ENCODE results near the gene HPX. TPM values are rescaled to one million over a fixed set of nuclear protein-coding genes. Genes with fewer than 3 reads are reported as not detected.

The HPX gene
- total and polyA plus RNA-seq, 2 of the 13 experiments (the other 11 are each of a cell fraction or from before 2014, with no cell fraction given), result 9.2 to 57.4 TPM

DNA sequence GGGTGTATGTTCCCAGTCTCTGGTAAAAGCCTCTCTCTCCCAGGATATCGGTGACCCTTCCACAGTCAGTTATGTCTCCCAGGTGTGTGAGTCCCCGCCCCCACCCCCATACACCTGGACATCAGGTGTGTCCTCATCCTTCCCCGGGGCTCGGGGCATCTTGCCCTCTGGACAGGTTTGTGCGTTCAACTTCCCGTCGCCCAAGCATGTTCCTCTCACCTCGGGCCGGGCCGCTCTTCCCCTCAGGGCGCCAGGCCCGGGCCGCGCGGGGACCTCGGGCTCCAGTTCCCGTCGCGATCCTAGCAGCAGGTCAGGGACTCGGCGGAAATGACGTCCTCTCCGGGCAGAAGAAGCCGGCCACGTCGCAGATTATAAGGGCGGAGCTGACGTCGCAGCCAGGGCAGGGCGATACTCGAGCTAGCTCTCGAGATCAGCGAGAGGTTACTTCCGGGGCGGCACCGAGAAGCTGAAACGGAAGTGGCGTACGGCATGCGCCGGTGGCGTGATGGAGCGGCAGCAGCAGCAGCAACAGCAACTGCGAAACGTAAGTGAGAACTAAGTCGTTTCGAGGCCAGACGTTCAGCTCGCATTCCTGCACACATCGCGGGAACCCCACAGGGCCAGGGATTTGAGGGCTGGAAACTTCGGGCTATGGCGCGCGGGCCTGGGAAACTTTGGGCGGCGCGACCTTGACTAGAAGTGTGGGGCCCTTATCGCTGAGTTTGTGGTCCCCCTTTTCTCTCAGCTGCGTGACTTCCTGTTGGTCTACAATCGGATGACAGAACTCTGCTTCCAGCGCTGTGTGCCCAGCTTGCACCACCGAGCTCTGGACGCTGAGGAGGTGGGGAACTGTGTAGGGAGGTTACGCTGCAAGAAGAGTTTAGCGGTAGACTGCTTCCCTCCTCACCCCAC, 40.5 kb upstream of the HPX start, which contains the start of the genes ARFIP2 and TIMM10B (continued):
- TF ChIP-seq KDM6A (CRISPR knock-in tag; IDR thresholded peaks at IDR 0.05; ENCODE audit: low read depth) (no peak), ONECUT2 (CRISPR knock-in tag; IDR thresholded peaks at IDR 0.05) (no peak), NFKBIZ (CRISPR knock-in tag; IDR thresholded peaks at IDR 0.05) (0 out of 2 replicates have a peak, but pooled peaks have one; percentile 45), NBN (conservative IDR thresholded peaks at IDR 0.05) (no peak), XRCC5 (optimal IDR thresholded peaks at IDR 0.05; ENCODE audit: low read length) (peak; percentile 56), DNMT3B (CRISPR knock-in tag; conservative IDR thresholded peaks at IDR 0.05) (peak; percentile 56; the same call in 1 of the 2 replicates), DNMT1 (CRISPR knock-in tag; IDR thresholded peaks at IDR 0.05) (0 out of 2 replicates have a peak, but pooled peaks have one; percentile 33), KDM5B (CRISPR knock-in tag; IDR thresholded peaks at IDR 0.05; ENCODE audit: borderline replicate concordance) (peak; percentile 80), ATAD3A (CRISPR knock-in tag; IDR thresholded peaks at IDR 0.05) (no peak), ZBTB46 (CRISPR knock-in tag; IDR thresholded peaks at IDR 0.05; ENCODE audit: borderline replicate concordance) (no peak), ZNF749 (CRISPR knock-in tag; IDR thresholded peaks at IDR 0.05; ENCODE audit: borderline replicate concordance) (peak; percentile 85; the same call in 1 of the 2 replicates), SMARCE1 (IDR thresholded peaks at IDR 0.05; ENCODE audit: borderline replicate concordance) (no peak), ZNF776 (CRISPR knock-in tag; IDR thresholded peaks at IDR 0.05) (peak; percentile 87), SMYD3 (CRISPR knock-in tag; IDR thresholded peaks at IDR 0.05) (no peak), POGZ (CRISPR knock-in tag; IDR thresholded peaks at IDR 0.05) (peak; percentile 83), ZNF441 (CRISPR knock-in tag; IDR thresholded peaks at IDR 0.05; ENCODE audit: borderline replicate concordance) (no peak; the same call in 1 of the 2 replicates)
- TF ChIP-seq, protein P1, sequence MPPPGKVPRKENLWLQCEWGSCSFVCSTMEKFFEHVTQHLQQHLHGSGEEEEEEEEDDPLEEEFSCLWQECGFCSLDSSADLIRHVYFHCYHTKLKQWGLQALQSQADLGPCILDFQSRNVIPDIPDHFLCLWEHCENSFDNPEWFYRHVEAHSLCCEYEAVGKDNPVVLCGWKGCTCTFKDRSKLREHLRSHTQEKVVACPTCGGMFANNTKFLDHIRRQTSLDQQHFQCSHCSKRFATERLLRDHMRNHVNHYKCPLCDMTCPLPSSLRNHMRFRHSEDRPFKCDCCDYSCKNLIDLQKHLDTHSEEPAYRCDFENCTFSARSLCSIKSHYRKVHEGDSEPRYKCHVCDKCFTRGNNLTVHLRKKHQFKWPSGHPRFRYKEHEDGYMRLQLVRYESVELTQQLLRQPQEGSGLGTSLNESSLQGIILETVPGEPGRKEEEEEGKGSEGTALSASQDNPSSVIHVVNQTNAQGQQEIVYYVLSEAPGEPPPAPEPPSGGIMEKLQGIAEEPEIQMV (CRISPR knock-in tag; IDR thresholded peaks at IDR 0.05; ENCODE audit: low read depth), result no peak
- TF ChIP-seq, protein P2, sequence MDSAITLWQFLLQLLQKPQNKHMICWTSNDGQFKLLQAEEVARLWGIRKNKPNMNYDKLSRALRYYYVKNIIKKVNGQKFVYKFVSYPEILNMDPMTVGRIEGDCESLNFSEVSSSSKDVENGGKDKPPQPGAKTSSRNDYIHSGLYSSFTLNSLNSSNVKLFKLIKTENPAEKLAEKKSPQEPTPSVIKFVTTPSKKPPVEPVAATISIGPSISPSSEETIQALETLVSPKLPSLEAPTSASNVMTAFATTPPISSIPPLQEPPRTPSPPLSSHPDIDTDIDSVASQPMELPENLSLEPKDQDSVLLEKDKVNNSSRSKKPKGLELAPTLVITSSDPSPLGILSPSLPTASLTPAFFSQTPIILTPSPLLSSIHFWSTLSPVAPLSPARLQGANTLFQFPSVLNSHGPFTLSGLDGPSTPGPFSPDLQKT (CRISPR knock-in tag; IDR thresholded peaks at IDR 0.05; ENCODE audit: borderline replicate concordance), result no peak

All from HepG2 (cell line).